Prostate gland (tissue), 2 donors: ENCODE data around the gene ARHGAP44.

ENCODE experiments used
- POLR2A ChIP-seq: fragments of 450-650 bp; IDR thresholded peaks from one replicate; pipeline ENCODE4 v1.6.1; 2016; ENCODE audit warnings: antibody characterized with exemption, mild to moderate bottlenecking
- TF ChIP-seq, protein P1 (sequence below), 4 experiments: fragments of 200-600 bp in 2 of 4; fragments of 450-650 bp in 2 of 4; sonication (generic) in 2 of 4; IDR thresholded peaks; 1 replicate in 3 of 4; 2 replicates in 1 of 4; pipeline ENCODE4 v1.5.1; 2016 to 2019; ENCODE audit warnings: antibody characterized with exemption in 4 of 4, mild to moderate bottlenecking in 2 of 4, moderate library complexity in 2 of 4

DNA sequence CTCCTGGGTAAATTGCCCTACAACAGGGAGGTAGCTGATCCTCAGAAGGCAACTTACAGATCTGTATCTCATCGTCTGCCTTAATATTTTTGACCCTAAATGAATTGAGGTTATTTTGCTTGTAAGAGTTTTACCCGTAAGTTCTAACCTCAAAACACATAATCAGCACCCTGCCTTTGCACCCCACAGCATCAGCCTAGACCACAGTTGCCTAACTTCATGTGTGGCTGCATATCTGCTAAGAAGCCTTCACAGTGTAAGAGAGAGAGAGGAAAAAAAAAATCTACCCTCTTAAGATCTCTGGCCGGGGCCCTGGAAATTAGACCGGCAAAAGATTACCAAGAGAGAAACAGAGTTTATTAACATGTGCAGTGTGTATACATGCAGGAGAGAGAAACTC, 76.9 kb downstream of the ARHGAP44 start:
- TF ChIP-seq POLR2A = no peak
- TF ChIP-seq, protein P1, sequence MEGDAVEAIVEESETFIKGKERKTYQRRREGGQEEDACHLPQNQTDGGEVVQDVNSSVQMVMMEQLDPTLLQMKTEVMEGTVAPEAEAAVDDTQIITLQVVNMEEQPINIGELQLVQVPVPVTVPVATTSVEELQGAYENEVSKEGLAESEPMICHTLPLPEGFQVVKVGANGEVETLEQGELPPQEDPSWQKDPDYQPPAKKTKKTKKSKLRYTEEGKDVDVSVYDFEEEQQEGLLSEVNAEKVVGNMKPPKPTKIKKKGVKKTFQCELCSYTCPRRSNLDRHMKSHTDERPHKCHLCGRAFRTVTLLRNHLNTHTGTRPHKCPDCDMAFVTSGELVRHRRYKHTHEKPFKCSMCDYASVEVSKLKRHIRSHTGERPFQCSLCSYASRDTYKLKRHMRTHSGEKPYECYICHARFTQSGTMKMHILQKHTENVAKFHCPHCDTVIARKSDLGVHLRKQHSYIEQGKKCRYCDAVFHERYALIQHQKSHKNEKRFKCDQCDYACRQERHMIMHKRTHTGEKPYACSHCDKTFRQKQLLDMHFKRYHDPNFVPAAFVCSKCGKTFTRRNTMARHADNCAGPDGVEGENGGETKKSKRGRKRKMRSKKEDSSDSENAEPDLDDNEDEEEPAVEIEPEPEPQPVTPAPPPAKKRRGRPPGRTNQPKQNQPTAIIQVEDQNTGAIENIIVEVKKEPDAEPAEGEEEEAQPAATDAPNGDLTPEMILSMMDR (IDR thresholded peaks at IDR 0.05) = no peak
